ENCODE data around the gene KRTAP5-6.

DNA sequence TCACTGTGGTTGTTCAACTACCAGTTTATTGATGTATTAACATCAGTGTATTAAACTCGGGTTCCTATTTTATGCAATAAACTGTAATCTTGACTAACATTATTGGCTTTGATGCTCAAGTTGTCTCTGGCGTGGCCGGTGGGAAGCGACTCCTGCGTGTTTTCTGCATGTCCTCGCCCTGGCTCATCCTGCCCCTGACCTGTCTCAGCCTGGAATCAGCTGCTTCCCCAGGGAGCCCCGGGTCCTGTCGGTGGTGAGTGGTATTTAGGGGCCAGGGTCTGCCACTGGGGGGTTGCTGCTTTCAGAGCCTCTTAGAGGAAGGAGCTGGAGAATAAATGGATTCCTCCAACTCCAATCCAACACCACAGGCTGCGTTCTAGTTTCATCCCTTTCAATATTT, 30.9 kb downstream of the KRTAP5-6 start:
- TF ChIP-seq, protein P1, sequence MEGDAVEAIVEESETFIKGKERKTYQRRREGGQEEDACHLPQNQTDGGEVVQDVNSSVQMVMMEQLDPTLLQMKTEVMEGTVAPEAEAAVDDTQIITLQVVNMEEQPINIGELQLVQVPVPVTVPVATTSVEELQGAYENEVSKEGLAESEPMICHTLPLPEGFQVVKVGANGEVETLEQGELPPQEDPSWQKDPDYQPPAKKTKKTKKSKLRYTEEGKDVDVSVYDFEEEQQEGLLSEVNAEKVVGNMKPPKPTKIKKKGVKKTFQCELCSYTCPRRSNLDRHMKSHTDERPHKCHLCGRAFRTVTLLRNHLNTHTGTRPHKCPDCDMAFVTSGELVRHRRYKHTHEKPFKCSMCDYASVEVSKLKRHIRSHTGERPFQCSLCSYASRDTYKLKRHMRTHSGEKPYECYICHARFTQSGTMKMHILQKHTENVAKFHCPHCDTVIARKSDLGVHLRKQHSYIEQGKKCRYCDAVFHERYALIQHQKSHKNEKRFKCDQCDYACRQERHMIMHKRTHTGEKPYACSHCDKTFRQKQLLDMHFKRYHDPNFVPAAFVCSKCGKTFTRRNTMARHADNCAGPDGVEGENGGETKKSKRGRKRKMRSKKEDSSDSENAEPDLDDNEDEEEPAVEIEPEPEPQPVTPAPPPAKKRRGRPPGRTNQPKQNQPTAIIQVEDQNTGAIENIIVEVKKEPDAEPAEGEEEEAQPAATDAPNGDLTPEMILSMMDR (conservative IDR thresholded peaks at IDR 0.05; ENCODE audit: low read length): no peak
- TF ChIP-seq EZH2phosphoT487 (IDR thresholded peaks at IDR 0.05; ENCODE audit: borderline replicate concordance): no peak
